GM21367 (cell line): ENCODE data around the gene HASPIN.

Experiments used
- ATAC-seq: cut with Tn5 transposase; IDR thresholded peaks from one replicate; pipeline ENCODE4 v1.9.1; 2021; ENCODE audit not compliant: unreplicated experiment

Gene HASPIN

GRCh38 chr17:3723556-3724377 lies at the start of gene HASPIN:
Gene HASPIN, plus strand, starts transcription at chr17:3723903. Its CDS starts 33 bp downstream, at chr17:3723936.
- ATAC-seq, result peak; percentile 67

GRCh38 chr17:3675886-3676285 lies 47.8 kb upstream of the HASPIN start:
- no peak for ATAC-seq

GRCh38 chr17:3678095-3678820 lies 45.4 kb upstream of the HASPIN start:
- no peak for ATAC-seq

- no peak for ATAC-seq
Observed at GRCh38 chr17:3678821-3679530, 44.7 kb upstream of the HASPIN start.

- no peak for ATAC-seq
Observed at GRCh38 chr17:3679531-3680126, 44.1 kb upstream of the HASPIN start.

- no peak for ATAC-seq
Observed at GRCh38 chr17:3681057-3681456, 42.6 kb upstream of the HASPIN start.

- no peak for ATAC-seq
Observed at GRCh38 chr17:3681565-3681964, 42.1 kb upstream of the HASPIN start.

- ATAC-seq, result no peak
Observed at GRCh38 chr17:3682033-3682432, 41.7 kb upstream of the HASPIN start.

- no peak for ATAC-seq
Observed at GRCh38 chr17:3683054-3683511, 40.6 kb upstream of the HASPIN start.

GRCh38 chr17:3685174-3685573 lies 38.5 kb upstream of the HASPIN start:
- no peak for ATAC-seq

- no peak for ATAC-seq
Observed at GRCh38 chr17:3688027-3688553, 35.6 kb upstream of the HASPIN start.

GRCh38 chr17:3688852-3689261 lies 34.8 kb upstream of the HASPIN start:
- no peak for ATAC-seq

- no peak for ATAC-seq
Observed at GRCh38 chr17:3689262-3690093, 34.2 kb upstream of the HASPIN start.

GRCh38 chr17:3690094-3690715 lies 33.5 kb upstream of the HASPIN start:
- ATAC-seq, result no peak

- no peak for ATAC-seq
Observed at GRCh38 chr17:3691617-3692067, 32.1 kb upstream of the HASPIN start.

GRCh38 chr17:3692346-3692745 lies 31.4 kb upstream of the HASPIN start:
- ATAC-seq, result no peak

GRCh38 chr17:3693141-3693540 lies 30.6 kb upstream of the HASPIN start:
- ATAC-seq, result no peak

- ATAC-seq, result no peak
Observed at GRCh38 chr17:3693829-3694231, 29.9 kb upstream of the HASPIN start.

- no peak for ATAC-seq
Observed at GRCh38 chr17:3695129-3695722, 28.5 kb upstream of the HASPIN start.
